OCI-M2 (cell line): Measurements from ENCODE around the gene PCGF6.
"Not testable (repeated sequence)": the region's sequence is repeated elsewhere in the genome, so short reads cannot be mapped to it uniquely, and the experiment has no call there.

Experiments used
- DNase-seq: peaks from one replicate; lab custom pipeline; 2025; ENCODE audit not compliant: unreplicated experiment; lab: John Stamatoyannopoulos, UW

Gene PCGF6

DNA sequence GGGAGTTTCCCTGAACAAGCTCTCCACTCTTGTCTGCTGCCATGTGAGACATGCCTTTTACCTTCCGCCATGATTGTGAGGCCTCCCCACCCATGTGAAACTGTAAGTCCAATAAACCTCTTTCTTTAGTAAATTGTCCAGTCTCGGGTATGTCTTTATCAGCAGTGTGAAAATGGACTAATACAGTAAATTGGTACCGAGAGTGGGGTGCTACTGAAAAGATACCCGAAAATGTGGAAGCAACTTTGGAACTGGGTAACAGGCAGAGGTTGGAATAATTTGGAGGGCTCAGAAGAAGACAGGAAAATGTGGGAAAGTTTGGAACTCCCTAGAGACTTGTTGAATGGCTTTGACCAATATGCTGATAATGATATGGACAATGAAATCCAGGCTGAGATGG is 92.0 kb downstream of the PCGF6 start:
- DNase-seq: not testable (repeated sequence)

GRCh38 chr10:103257812-103258211 is 93.1 kb downstream of the PCGF6 start:
- DNase-seq: no peak

GRCh38 chr10:103256613-103257012 is 94.3 kb downstream of the PCGF6 start:
- no peak for DNase-seq

DNA sequence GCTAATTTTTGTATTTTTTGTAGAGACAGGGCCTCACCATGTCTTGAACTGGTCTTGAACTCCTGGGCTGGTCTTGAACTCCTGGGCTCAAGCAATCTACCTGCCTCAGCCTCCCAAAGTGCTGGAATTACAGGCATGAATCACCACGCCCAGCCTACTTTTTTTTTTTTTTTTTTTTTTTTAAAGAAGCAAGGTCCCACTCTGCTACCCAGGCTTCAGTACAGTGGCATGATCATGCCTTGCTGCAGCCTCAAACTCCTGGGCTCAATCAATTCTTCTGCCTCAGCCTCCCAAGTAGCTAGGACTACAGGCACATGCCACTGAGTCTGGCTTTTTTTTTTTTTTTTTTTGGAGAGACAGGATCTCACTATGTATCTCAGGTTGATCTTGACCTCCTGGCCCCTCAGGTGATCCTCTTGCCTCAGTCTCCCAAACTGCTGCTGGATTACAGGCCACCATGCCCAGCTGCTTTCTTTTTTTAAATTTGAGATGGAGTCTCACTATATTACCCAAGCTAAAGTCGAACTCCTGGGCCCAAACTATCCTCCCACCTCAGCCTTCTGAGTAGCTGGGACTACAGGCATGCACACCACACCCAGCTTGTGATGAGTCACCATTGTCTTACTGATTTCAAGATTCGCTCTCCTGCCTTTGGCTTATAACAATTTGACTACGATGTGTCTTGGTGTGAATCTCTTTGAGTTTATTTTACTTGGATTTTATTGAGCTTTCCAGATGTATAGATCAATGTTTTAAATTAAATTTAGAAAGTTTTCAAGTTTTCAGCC is 96.2 kb downstream of the PCGF6 start:
- no peak for DNase-seq

- no peak for DNase-seq
Observed at GRCh38 chr10:103254113-103254512, 96.8 kb downstream of the PCGF6 start.
